Measurements from ENCODE around the gene ARPC4.

Gene ARPC4

GRCh38 chr3:9795207-9795606 lies 2.3 kb downstream of the ARPC4 start:
- in situ Hi-C loops (cut with MboI; ENCODE audit: low pct_unique_long_range_greater_than_20kb, low sequenced_read_pairs, unreplicated experiment) = no loop called here
- TF ChIP-seq, protein P1, sequence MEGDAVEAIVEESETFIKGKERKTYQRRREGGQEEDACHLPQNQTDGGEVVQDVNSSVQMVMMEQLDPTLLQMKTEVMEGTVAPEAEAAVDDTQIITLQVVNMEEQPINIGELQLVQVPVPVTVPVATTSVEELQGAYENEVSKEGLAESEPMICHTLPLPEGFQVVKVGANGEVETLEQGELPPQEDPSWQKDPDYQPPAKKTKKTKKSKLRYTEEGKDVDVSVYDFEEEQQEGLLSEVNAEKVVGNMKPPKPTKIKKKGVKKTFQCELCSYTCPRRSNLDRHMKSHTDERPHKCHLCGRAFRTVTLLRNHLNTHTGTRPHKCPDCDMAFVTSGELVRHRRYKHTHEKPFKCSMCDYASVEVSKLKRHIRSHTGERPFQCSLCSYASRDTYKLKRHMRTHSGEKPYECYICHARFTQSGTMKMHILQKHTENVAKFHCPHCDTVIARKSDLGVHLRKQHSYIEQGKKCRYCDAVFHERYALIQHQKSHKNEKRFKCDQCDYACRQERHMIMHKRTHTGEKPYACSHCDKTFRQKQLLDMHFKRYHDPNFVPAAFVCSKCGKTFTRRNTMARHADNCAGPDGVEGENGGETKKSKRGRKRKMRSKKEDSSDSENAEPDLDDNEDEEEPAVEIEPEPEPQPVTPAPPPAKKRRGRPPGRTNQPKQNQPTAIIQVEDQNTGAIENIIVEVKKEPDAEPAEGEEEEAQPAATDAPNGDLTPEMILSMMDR (IDR thresholded peaks at IDR 0.05; ENCODE audit: extremely low read depth, insufficient read depth, missing control alignments) = no peak
- no peak for DNase-seq (ENCODE audit: low spot score)

DNA sequence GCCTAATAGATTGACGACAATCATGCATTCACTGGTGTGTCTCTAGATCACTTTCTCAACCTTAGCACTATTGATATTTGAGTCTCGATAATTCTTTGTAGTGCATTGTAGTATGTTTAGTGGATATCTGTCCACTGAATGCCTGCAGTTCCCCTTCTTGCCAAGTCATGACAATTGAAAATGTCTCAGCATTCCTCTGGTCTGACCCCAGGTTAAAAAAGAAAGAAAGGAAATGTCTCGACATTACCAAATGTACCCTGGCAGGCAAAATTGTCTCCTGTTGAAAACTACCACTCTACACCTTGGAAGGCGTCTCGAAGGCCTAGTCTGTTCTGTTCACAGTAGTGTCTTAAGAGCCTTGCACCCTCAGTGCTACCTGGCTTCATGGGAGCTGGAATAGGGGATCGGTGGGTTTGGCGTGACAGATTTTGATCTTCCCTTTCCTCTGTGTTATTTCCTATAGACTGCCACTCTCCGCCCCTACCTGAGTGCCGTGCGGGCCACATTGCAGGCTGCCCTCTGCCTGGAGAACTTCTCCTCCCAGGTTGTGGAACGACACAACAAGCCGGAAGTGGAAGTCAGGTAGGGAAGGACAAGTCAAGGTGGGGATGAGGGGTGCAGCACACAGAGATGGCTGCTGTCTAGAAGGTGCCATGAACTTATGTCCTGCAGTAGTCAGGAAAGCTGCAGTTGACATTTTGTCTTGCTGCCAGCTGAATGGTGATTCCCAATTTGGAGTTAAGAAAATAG lies 4.5 kb downstream of the ARPC4 start:
- DNase-seq (ENCODE audit: low spot score) = no peak
- in situ Hi-C loops (cut with MboI; ENCODE audit: low pct_unique_long_range_greater_than_20kb, low sequenced_read_pairs, unreplicated experiment) = no loop called here
- TF ChIP-seq, protein P1 (IDR thresholded peaks at IDR 0.05; ENCODE audit: extremely low read depth, insufficient read depth, missing control alignments) = no peak

DNA sequence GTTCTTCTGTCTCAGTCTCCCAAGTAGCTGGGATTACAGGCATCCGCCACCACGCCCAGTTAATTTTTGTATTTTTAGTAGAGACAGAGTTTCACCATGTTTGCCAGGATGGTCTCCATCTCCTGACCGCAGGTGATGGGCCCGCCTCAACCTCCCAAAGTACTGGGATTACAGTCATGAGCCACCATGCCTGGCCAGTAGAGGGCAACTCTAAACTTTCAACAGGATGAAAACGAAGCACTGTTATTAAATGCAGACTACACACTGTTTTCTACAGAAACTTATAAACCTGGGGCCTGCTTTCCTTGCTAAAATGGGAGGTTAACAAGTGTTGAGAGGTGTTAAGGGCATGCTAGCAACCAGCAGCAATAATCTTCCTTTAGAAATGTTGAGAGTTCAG lies 7.6 kb downstream of the ARPC4 start:
- TF ChIP-seq, protein P1 (IDR thresholded peaks at IDR 0.05; ENCODE audit: extremely low read depth, insufficient read depth, missing control alignments) = peak; percentile 4
- in situ Hi-C loops (cut with MboI; ENCODE audit: low pct_unique_long_range_greater_than_20kb, low sequenced_read_pairs, unreplicated experiment) = no loop called here
- no peak for DNase-seq (ENCODE audit: low spot score)

DNA sequence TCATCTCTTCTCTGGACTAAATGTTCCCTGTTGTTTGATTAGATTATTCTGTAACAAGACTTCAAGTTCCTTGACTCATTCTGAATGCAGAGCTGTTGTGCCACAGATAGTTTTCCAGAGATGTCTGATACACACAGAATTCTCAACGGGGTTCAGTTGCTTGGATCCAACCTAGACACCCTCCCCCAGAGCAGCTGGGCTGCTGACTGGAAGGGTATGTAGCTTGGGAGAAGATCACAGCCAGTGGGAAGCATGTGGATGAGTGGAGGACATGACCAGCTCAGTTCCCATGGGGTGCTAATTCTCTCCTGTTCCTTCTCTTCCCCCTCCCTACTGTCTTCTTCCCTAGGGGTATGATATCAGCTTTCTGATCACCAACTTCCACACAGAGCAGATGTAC lies 10.6 kb downstream of the ARPC4 start:
- TF ChIP-seq, protein P1 (IDR thresholded peaks at IDR 0.05; ENCODE audit: extremely low read depth, insufficient read depth, missing control alignments) = no peak
- in situ Hi-C loops (cut with MboI; ENCODE audit: low pct_unique_long_range_greater_than_20kb, low sequenced_read_pairs, unreplicated experiment) = no loop called here
- DNase-seq (ENCODE audit: low spot score) = no peak

GRCh38 chr3:9804996-9805395 lies 12.1 kb downstream of the ARPC4 start:
- TF ChIP-seq, protein P1 (IDR thresholded peaks at IDR 0.05; ENCODE audit: extremely low read depth, insufficient read depth, missing control alignments) = no peak
- in situ Hi-C loops (cut with MboI; ENCODE audit: low pct_unique_long_range_greater_than_20kb, low sequenced_read_pairs, unreplicated experiment) = no loop called here
- no peak for DNase-seq (ENCODE audit: low spot score)

DNA sequence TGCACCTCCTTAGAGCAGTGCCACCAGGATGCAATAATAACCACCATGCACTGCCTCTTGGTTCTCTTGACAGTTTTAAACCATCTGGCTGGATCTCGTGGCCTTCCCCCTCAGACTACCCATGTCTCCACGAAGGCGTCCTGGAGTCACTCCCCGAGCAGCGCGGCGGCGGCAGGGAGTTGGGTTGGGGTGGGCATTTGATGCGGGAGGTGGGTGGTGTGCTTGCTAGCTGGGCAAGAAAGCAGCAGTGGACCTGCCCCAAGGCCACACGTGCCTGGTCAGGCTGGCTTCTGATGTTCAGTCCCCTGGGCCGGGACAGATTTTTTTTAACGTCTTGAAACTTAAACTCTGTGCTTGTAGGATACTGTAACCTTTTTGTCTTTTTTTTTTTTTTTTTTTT lies 13.3 kb downstream of the ARPC4 start:
- TF ChIP-seq, protein P1 (IDR thresholded peaks at IDR 0.05; ENCODE audit: extremely low read depth, insufficient read depth, missing control alignments) = no peak
- in situ Hi-C loops (cut with MboI; ENCODE audit: low pct_unique_long_range_greater_than_20kb, low sequenced_read_pairs, unreplicated experiment) = no loop called here
- DNase-seq (ENCODE audit: low spot score) = no peak
